ENCODE data around the gene SLX1A. TPM values are rescaled to one million over a fixed set of nuclear protein-coding genes. Genes with fewer than 3 reads are reported as not detected.

Gene SLX1A
- total and polyA plus RNA-seq, 2 experiments from 2014 or later = 29.5 to 97.5 TPM

DNA sequence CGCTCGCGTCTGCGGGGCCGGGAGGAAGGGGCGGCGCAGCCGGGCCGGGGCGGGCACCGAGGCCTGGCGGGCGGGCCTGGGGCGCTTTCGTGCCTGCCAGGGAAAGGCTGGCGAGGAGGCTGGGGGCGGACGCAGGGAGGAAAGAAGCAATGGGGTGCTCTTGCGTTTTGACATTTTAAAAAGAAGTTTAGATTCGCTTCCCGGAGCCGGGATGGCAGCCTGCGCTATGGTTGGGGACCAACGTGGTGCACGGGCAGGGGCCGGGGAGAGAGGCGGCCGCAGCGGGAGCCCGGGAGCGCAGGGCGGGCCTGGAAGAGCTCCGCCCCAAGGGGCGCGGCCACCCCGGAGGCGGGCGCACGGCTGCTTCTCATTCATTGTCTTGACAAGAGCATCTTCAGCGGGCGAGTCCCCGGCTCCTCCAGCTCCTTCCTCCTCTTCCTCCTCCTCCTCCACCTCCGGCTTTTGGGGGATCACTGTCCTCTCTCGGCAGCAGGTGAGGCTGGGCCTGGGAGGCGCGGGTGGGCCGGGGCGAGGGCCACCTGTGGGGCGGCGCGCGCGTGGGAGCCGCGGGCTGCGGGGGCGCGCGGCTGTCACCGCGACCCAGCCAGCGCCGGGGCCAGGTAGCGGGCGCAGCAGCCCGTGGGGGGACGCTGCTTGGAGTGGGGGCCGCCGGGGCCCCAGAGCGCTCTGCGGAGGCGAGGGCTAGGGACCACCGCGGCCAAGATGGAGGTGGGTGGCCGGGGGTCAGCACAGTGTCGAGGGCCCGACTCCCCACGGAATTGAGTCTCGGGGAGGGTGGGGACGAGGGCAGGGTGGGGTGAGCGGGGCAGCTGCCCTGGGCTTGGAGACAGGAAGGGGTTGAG, 10.2 kb upstream of the SLX1A start, which contains the start of gene CORO1A:
Gene CORO1A, plus strand, starts transcription at position 370 of the 863 bp plus-strand sequence. CDS start 1,608 bp downstream, outside the sequence.
- H3K27ac Mint-ChIP-seq = no peak within 1 kb of the TSS

GRCh38 chr16:30184096-30184890, 9.4 kb upstream of the SLX1A start:
- H3K4me2 ChIP-seq = peak overlapping the region; percentile 93
- peak; percentile 16 for DNase-seq (ENCODE audit: low spot score)
- no peak overlapping the region for H2AFZ ChIP-seq
- TF ChIP-seq ZNF114 (CRISPR knock-in tag; IDR thresholded peaks at IDR 0.05) (no peak), EZH2phosphoT487 (IDR thresholded peaks at IDR 0.05; ENCODE audit: unreplicated experiment) (no peak), NANOG (IDR thresholded peaks at IDR 0.05; ENCODE audit: borderline replicate concordance) (no peak), ZNF331 (CRISPR knock-in tag; IDR thresholded peaks at IDR 0.05; ENCODE audit: low read depth) (no peak), CTCF (conservative IDR thresholded peaks at IDR 0.05; ENCODE audit: low read depth in 2 of 2) (no peak)
- TF ChIP-seq, protein P1, sequence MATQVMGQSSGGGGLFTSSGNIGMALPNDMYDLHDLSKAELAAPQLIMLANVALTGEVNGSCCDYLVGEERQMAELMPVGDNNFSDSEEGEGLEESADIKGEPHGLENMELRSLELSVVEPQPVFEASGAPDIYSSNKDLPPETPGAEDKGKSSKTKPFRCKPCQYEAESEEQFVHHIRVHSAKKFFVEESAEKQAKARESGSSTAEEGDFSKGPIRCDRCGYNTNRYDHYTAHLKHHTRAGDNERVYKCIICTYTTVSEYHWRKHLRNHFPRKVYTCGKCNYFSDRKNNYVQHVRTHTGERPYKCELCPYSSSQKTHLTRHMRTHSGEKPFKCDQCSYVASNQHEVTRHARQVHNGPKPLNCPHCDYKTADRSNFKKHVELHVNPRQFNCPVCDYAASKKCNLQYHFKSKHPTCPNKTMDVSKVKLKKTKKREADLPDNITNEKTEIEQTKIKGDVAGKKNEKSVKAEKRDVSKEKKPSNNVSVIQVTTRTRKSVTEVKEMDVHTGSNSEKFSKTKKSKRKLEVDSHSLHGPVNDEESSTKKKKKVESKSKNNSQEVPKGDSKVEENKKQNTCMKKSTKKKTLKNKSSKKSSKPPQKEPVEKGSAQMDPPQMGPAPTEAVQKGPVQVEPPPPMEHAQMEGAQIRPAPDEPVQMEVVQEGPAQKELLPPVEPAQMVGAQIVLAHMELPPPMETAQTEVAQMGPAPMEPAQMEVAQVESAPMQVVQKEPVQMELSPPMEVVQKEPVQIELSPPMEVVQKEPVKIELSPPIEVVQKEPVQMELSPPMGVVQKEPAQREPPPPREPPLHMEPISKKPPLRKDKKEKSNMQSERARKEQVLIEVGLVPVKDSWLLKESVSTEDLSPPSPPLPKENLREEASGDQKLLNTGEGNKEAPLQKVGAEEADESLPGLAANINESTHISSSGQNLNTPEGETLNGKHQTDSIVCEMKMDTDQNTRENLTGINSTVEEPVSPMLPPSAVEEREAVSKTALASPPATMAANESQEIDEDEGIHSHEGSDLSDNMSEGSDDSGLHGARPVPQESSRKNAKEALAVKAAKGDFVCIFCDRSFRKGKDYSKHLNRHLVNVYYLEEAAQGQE (IDR thresholded peaks at IDR 0.05; ENCODE audit: unreplicated experiment) = no peak

More for the DNA sequence above, 10.2 kb upstream of the SLX1A start, which contains the start of gene CORO1A:
- Histone ChIP-seq H3K27ac (ENCODE audit: low read depth) (no peak within 1 kb of the TSS), H3K27me3 (ENCODE audit: insufficient read depth) (peaks cover 14% of the 10 kb centered on the region; the same call in 1 of the 2 replicates), H2AFZ (peak within 1 kb of the TSS; percentile 97), H3K4me1 (ENCODE audit: insufficient read depth) (peaks cover 4% of the 10 kb centered on the region; the same call in 1 of the 2 replicates), H3K36me3 (ENCODE audit: insufficient read depth) (no peaks in the 10 kb centered on the region), H4K20me1 (replicated peaks; ENCODE audit: insufficient read depth) (no peaks in the 10 kb centered on the region), H3K4me2 (peak within 1 kb of the TSS; percentile 93), H3F3A (replicated peaks; ENCODE audit: low read depth) (0 out of 2 replicates have a peak, but pooled peaks cover 5% of the 10 kb centered on the region), H3K9me2 (ENCODE audit: insufficient read depth) (no peaks in the 10 kb centered on the region), H3K79me2 (replicated peaks; ENCODE audit: insufficient read depth) (no peaks in the 10 kb centered on the region), H3K4me3 (peak within 1 kb of the TSS; percentile 71)
- H3K36me3 Mint-ChIP-seq (ENCODE audit: low read depth) = no peaks in the 10 kb centered on the region
- peak within 1 kb of the TSS; percentile 79 for H3K4me3 Mint-ChIP-seq
- ATAC-seq = peak; percentile 75
- H3K9me3 Mint-ChIP-seq = no peaks in the 10 kb centered on the region
- peak; percentile 92 for DNase-seq (ENCODE audit: low spot score)
- TF ChIP-seq POLR2AphosphoS5 (IDR thresholded peaks at IDR 0.05; ENCODE audit: low read depth) = peak; percentile 66
- no peak for TF ChIP-seq ZNF114 (CRISPR knock-in tag; IDR thresholded peaks at IDR 0.05)
- H3K4me1 Mint-ChIP-seq = peaks cover 15% of the 10 kb centered on the region
- H3K27me3 Mint-ChIP-seq (ENCODE audit: insufficient read depth, low read depth, poor library complexity) = peaks cover 22% of the 10 kb centered on the region

More at GRCh38 chr16:30184096-30184890, 9.4 kb upstream of the SLX1A start:
- no peaks in the 10 kb centered on the region for H3K79me2 ChIP-seq (replicated peaks; ENCODE audit: insufficient read depth)
- H3F3A ChIP-seq (replicated peaks; ENCODE audit: low read depth) = 0 out of 2 replicates have a peak, but pooled peaks cover 5% of the 10 kb centered on the region
- peaks cover 15% of the 10 kb centered on the region for H3K4me1 Mint-ChIP-seq
- peak overlapping the region; percentile 71 for H3K4me3 ChIP-seq
- no peak overlapping the region for H3K27ac ChIP-seq (ENCODE audit: low read depth)
- H3K9me3 Mint-ChIP-seq = no peaks in the 10 kb centered on the region
- H3K36me3 Mint-ChIP-seq (ENCODE audit: low read depth) = no peaks in the 10 kb centered on the region
- H3K9me2 ChIP-seq (ENCODE audit: insufficient read depth) = no peaks in the 10 kb centered on the region
- H3K27ac Mint-ChIP-seq = no peak overlapping the region
- H3K4me3 Mint-ChIP-seq = peak overlapping the region; percentile 62
- H3K27me3 ChIP-seq (ENCODE audit: insufficient read depth) = peaks cover 14% of the 10 kb centered on the region; the same call in 1 of the 2 replicates
- no peaks in the 10 kb centered on the region for H4K20me1 ChIP-seq (replicated peaks; ENCODE audit: insufficient read depth)
- no peak for ATAC-seq
- peaks cover 22% of the 10 kb centered on the region for H3K27me3 Mint-ChIP-seq (ENCODE audit: insufficient read depth, low read depth, poor library complexity)
- H3K4me1 ChIP-seq (ENCODE audit: insufficient read depth) = peaks cover 4% of the 10 kb centered on the region; the same call in 1 of the 2 replicates
- H3K36me3 ChIP-seq (ENCODE audit: insufficient read depth) = no peaks in the 10 kb centered on the region
